Parathyroid adenoma (tissue), 2 donors: ENCODE results near the gene RRM1.

Experiments used
- H2AFZ ChIP-seq: fragments of 300-600 bp; sonication (generic); one replicate; pipeline ENCODE4 v1.7.0; 2017; ENCODE audit warnings: antibody characterized with exemption, mild to moderate bottlenecking
- H3K27ac ChIP-seq: fragments of 300-600 bp; sonication (generic); one replicate; pipeline ENCODE4 v1.7.0; 2017
- H3K27me3 ChIP-seq: fragments of 300-600 bp; sonication (generic); one replicate; pipeline ENCODE4 v1.7.0; 2017; ENCODE audit warnings: low read length; ENCODE audit not compliant: control insufficient read depth, insufficient read depth
- H3K36me3 ChIP-seq: fragments of 300-600 bp; sonication (generic); one replicate; pipeline ENCODE4 v1.7.0; 2017; ENCODE audit warnings: low read length; ENCODE audit not compliant: control insufficient read depth, insufficient read depth
- H3K4me1 ChIP-seq: fragments of 300-600 bp; sonication (generic); one replicate; pipeline ENCODE4 v1.7.0; 2017; ENCODE audit warnings: control low read depth
- H3K4me2 ChIP-seq: fragments of 300-600 bp; sonication (generic); one replicate; pipeline ENCODE4 v1.7.0; 2017; ENCODE audit warnings: low read length
- H3K4me3 ChIP-seq: fragments of 300-600 bp; sonication (generic); one replicate; pipeline ENCODE4 v1.7.0; 2017; ENCODE audit warnings: low read depth, low read length
- H3K79me2 ChIP-seq: fragments of 300-600 bp; sonication (generic); one replicate; pipeline ENCODE4 v1.7.0; 2017; ENCODE audit warnings: control low read depth
- H3K9ac ChIP-seq: fragments of 300-600 bp; sonication (generic); one replicate; pipeline ENCODE4 v1.7.0; 2017; ENCODE audit warnings: mild to moderate bottlenecking
- H3K9me3 ChIP-seq: fragments of 300-600 bp; sonication (generic); one replicate; pipeline ENCODE4 v1.7.0; 2017; ENCODE audit warnings: low read length; ENCODE audit not compliant: control insufficient read depth
- CTCF ChIP-seq: fragments of 300-600 bp; sonication (generic); IDR thresholded peaks from one replicate; pipeline ENCODE4 v1.7.0; 2017; ENCODE audit warnings: antibody characterized with exemption, mild to moderate bottlenecking
- donor health status: primary hyperparathyroidism.

The RRM1 gene

DNA sequence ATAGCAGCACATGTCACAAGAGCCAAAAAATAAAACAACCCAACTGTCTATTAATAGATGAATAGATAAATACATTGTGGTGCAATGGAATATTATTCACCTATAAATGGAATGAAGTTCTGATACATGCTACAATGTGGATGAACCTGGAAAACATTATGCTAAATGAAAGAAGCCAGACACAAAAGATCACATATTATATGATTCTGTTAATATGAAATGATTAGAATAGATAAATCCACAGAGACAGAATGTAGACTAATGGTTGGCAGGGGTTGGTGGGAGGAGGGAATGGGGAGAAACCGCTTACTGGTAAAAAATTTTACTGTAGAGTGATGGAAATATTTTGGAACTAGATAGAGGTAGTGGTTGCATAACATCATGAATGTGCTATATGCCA, 32.9 kb upstream of the RRM1 start:
- Histone ChIP-seq H3K27ac (no peak overlapping the region), H3K4me1 (no peaks in the 10 kb centered on the region)

DNA sequence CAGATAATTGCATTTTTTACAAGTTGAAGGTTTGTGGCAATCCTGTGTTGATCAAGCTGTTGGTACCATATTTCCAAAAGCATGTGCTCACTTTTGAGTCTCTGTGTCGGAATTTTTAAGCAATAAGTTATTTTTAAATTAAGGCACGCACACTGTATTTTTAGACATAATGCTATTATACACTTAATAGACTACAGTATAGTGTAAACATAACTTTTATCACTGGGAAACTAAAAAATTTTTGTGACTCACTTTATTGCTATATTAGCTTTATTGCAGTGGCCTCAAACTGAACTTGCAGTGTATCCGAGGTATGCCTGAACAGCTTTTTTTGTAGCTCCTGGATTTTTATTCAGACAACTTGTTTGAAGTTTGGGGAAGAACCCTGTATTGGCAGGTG, 31.3 kb upstream of the RRM1 start:
- Histone ChIP-seq H3K9me3 (no peaks in the 10 kb centered on the region), H3K9ac (no peak overlapping the region), H3K27me3 (no peaks in the 10 kb centered on the region), H3K4me3 (no peak overlapping the region), H2AFZ (no peak overlapping the region), H3K27ac (no peak overlapping the region), H3K36me3 (no peaks in the 10 kb centered on the region), H3K4me2 (no peak overlapping the region), H3K4me1 (no peaks in the 10 kb centered on the region), H3K79me2 (no peaks in the 10 kb centered on the region)
- TF ChIP-seq CTCF, result no peak

More for the DNA sequence above, 32.9 kb upstream of the RRM1 start:
- Histone ChIP-seq H3K4me2 (no peak overlapping the region), H3K79me2 (no peaks in the 10 kb centered on the region), H2AFZ (no peak overlapping the region), H3K9me3 (no peaks in the 10 kb centered on the region), H3K36me3 (no peaks in the 10 kb centered on the region), H3K4me3 (no peak overlapping the region), H3K9ac (no peak overlapping the region), H3K27me3 (no peaks in the 10 kb centered on the region)
- TF ChIP-seq CTCF, result no peak

GRCh38 chr11:4064278-4064955, 30.2 kb upstream of the RRM1 start:
- no peaks in the 10 kb centered on the region for H3K36me3 ChIP-seq

GRCh38 chr11:4065086-4065485, 29.5 kb upstream of the RRM1 start:
- Histone ChIP-seq H2AFZ (no peak overlapping the region), H3K27me3 (no peaks in the 10 kb centered on the region)

More at GRCh38 chr11:4064278-4064955, 30.2 kb upstream of the RRM1 start:
- no peak overlapping the region for H3K9ac ChIP-seq
- no peaks in the 10 kb centered on the region for H3K4me1 ChIP-seq
- H3K27ac ChIP-seq, result no peak overlapping the region
- H3K27me3 ChIP-seq, result no peaks in the 10 kb centered on the region
- H2AFZ ChIP-seq, result no peak overlapping the region
- no peak overlapping the region for H3K4me3 ChIP-seq
- TF ChIP-seq CTCF, result no peak
- H3K9me3 ChIP-seq, result no peaks in the 10 kb centered on the region
- H3K79me2 ChIP-seq, result no peaks in the 10 kb centered on the region
- no peak overlapping the region for H3K4me2 ChIP-seq

More at GRCh38 chr11:4065086-4065485, 29.5 kb upstream of the RRM1 start:
- Histone ChIP-seq H3K9me3 (no peaks in the 10 kb centered on the region), H3K9ac (no peak overlapping the region), H3K27ac (no peak overlapping the region), H3K36me3 (no peaks in the 10 kb centered on the region), H3K4me1 (no peaks in the 10 kb centered on the region), H3K4me2 (no peak overlapping the region), H3K79me2 (no peaks in the 10 kb centered on the region), H3K4me3 (no peak overlapping the region)
- no peak for TF ChIP-seq CTCF
